HG03520 (cell line): ENCODE data around the gene PTPRN2.
"Not testable (repeated sequence)": the region's sequence is repeated elsewhere in the genome, so short reads cannot be mapped to it uniquely, and the experiment has no call there.

Source experiments
- ATAC-seq: cut with Tn5 transposase; IDR thresholded peaks from one replicate; pipeline ENCODE4 v1.9.1; 2021; ENCODE audit warnings: mild to moderate bottlenecking, moderate library complexity; ENCODE audit not compliant: unreplicated experiment

The PTPRN2 gene

GRCh38 chr7:157856873-157857577 is 730.6 kb downstream of the PTPRN2 start:
- ATAC-seq: no peak

- ATAC-seq: no peak
These were observed 732.0 kb downstream of the PTPRN2 start for GRCh38 chr7:157855452-157856213.

DNA sequence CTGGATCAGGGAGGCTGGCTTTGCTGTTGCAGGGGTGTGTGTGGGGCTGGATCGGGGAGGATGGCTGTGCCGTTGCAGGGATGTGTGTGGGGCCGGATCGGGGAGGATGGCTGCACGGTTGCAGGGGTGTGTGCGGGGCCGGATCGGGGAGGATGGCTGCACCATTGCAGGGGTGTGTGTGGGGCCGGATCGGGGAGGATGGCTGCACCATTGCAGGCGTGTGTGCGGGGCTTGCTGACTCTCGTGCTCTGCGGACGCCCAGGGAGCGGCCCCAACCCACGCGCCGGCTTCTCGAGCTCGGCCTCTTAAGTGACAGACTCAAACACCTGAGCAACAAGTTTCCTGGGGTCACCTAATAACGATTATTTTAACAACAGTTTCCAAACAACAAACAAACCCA is 732.6 kb downstream of the PTPRN2 start:
- ATAC-seq: no peak

- no peak for ATAC-seq
These were observed 733.3 kb downstream of the PTPRN2 start for GRCh38 chr7:157854066-157854891.

DNA sequence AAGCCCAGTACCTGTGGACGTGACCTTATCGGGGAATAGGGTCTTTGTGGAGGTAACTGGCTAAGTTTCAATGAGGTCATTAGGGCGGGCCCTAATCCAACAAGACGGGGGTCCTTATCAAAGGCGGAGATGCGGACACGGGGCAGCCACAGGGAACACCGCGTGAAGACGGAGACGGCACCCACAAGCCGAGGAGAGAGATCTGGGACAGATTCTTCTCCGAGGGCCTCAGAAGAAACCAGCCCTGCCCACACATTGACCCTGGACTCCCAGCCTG is 733.9 kb downstream of the PTPRN2 start:
- no peak for ATAC-seq

DNA sequence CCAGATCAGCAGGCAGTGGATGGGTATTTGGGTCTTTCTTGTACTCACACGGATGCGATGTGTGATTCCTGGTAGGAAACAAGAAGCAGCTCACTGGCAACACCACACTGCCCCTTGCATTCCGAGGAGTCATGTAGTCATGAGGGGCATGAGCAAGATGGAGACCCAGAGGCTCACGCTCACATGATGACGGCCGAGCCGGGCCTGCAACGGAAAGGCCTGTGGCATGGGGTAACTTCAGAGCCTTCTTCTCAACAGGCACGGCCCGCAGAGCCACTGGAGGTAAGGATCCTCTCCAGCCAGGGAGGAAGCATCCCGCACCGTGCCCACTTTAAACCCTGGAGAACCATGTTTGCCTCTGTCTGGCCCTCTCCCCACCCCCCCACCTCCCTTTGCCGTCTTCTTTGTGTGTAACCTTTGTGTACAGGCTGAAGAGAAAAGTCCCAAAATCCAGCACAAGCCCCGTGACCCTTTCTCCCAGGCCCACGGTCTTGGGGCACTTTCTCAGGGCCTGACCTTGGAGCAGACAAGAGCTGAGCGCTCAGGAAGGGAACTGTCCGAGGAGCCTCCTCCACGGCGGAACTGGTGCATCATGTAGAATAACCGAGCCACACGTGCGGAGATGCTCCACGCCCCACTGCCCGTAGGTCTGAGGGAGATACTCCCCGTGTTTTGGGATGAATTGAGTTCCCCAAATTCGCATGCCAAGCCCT is 734.4 kb downstream of the PTPRN2 start:
- no peak for ATAC-seq

DNA sequence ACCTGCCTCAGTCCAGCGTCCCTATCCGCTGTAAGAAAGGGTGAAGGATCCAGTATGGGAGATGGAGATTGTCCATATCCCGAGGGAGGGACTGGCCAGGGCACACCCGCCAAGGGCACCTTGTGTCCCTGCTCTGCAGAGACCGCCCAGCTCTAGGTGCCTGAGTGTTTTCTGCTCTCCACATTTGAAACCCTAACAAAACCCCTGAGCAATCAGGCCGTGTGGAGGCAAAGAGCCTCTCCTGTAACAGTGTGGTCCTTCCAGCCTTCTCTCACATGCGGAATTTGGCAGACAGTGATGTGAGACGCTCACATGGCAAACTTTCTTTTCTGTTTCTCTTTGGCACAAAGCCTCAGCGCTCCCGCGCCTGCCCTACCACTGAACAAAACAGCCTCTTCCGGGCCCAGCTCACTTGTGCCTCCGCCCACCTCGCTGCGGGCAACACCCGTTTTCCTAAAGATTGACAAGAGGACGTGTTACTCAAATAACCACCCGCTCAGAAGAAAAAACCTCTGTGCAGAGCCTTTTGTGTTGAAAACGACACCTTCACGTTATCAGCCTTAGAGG is 736.0 kb downstream of the PTPRN2 start:
- no peak for ATAC-seq

- no peak for ATAC-seq
These were observed 736.9 kb downstream of the PTPRN2 start for GRCh38 chr7:157850481-157851444.

DNA sequence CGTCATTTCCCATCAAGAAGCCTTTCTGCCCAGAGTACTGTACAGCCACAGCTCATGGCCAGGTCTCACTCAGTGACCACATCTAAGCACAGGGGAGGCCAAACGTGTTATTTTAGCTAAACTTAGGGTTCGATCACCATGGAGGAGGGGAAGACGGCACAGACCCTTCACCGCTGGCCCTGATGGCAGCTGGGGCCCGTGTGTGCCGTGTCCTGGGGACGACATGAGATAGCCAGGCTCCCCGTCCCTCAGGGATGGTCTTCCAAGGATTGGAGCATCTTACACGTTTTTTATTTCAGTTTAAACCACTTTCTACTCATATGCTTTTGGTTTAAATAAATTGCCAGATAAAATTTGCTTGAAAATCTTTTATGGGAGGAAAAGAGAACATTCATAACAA is 737.9 kb downstream of the PTPRN2 start:
- no peak for ATAC-seq

DNA sequence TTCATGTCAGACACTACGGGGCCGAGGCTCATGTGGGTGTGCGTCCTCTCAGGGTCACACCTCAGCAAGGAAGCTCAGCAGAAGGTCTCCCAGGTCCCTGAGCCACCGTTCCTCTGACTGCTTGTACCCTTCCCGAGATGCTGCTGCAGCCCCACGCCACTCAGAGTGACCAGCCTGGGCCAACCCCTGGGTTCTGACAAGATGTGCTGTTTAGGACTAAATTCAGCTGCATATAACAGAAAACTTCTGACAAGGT is 738.4 kb downstream of the PTPRN2 start:
- ATAC-seq: no peak

DNA sequence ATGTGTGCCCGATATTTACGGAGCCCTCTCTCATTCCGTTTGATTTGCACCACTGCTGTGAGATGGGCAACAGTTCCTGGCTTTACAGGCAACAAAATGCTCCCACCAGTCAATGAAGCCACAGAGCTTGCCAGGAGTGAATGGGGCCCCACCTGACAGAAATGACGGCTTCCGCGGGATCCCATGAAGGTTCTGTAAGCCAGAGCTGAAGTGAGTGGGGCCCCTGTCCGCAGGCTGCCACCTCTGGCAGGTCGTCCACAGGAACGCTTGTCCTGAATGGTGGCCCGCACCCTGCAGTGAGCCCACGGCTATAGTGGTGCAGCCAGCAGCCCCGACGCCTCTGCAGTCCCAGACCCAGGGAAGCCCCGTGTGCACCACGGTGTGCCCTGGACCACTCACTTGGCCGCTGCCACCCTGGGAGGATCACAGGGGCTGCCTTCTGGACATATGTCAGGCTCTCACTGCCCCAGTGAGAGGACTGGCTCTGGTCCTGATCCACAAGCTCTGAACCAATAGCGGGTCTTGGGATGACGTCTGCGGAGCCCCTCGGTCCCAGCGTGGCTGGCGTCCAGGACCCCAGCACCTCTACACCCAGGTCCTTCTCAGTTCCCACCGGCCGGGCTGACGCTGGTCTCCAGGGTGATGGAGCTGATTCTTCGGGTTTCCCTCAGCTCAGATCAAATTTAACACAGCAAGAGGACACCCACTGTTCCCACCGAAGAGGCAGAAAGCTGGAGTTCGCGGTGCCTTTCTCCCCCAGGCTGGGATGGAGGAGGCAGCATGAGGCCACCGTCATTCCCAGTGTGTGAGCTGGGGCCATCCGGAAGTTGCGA is 738.9 kb downstream of the PTPRN2 start:
- ATAC-seq: no peak

DNA sequence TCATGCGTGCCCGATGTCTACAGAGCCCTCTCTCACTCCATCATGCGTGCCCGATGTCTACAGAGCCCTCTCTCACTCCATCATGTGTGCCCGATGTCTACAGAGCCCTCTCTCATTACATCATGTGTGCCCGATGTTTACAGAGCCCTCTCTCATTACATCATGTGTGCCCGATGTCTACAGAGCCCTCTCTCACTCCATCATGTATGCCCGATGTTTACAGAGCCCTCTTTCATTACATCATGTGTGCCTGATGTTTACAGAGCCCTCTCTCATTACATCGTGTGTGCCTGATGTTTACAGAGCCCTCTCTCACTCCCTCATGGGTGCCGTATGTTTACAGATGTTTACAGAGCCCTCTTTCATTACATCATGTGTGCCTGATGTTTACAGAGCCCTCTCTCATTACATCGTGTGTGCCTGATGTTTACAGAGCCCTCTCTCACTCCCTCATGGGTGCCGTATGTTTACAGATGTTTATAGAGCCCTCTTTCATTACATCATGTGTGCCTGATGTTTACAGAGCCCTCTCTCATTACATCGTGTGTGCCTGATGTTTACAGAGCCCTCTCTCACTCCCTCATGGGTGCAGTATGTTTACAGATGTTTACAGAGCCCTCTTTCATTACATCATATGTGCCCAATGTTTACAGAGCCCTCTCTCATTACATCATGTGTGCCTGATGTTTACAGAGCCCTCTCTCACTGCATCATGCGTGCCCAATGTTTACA is 739.7 kb downstream of the PTPRN2 start:
- ATAC-seq: not testable (repeated sequence)

GRCh38 chr7:157846746-157847145 is 740.9 kb downstream of the PTPRN2 start:
- ATAC-seq: not testable (repeated sequence)

DNA sequence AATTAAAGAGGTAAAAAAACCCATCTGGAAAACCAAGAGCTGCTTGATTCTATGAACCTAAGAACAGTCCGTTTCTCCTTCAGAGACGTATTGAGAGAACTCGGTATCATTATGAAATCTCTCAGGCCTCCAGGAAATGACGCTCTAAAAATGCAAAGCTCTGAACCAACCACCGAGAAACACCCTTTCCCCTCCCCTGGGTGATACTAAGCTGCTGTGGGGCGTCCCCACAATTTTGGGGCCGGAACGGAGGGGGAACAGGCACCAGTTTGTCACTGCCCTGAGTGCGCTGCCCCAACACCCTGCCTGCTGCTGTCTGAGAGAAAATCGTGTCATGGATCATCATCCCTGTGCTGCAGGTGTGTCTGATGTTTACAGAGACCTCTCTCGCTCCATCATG is 741.4 kb downstream of the PTPRN2 start:
- ATAC-seq: no peak

DNA sequence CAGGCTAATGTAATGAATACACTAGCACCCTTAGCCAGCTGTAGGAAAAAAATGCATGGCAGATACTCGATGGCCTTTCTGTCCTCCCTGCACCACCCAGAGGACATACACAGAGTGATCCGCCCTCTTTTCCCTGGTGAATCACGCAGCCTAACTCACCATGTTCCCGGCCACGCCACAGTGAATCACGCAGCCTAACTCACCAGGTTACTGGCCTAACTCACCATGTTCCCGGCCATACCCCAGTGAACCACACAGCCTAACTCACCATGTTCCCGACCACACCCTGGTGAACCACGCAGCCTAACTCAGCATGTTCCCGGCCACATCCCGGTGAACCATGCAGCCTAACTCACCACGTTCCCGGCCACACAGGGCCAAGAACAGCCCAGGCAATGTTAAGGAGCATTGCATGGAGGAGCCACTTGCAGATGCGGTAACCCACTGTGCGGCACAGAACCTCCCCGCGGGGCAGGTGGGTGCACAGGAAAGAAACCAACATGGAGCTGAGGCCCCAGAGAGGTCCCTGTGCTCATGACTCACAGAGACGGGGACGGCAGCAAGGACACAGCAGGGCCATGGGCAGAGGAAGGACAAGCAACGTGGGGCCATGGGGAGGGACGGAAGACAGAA is 742.3 kb downstream of the PTPRN2 start:
- ATAC-seq: no peak

- no peak for ATAC-seq
These were observed 743.0 kb downstream of the PTPRN2 start for GRCh38 chr7:157844611-157845010.

GRCh38 chr7:157844141-157844540 is 743.5 kb downstream of the PTPRN2 start:
- no peak for ATAC-seq
